HepG2 (cell line): ENCODE measurements around the gene GSX1. TPM values are rescaled to one million over a fixed set of nuclear protein-coding genes. Genes with fewer than 3 reads are reported as not detected.

ENCODE experiments used
- AKNA ChIP-seq: sonication (generic); formaldehyde crosslinking; IDR thresholded peaks from 2 replicates; pipeline ENCODE4 v1.4.0; 2020; ENCODE audit warnings: missing genetic modification reagents, borderline replicate concordance
- ISX ChIP-seq: sonication (generic); formaldehyde crosslinking; conservative IDR thresholded peaks from 2 replicates; pipeline ENCODE4 v1.5.0; 2020; ENCODE audit warnings: missing genetic modification reagents
- KIAA2018 ChIP-seq: sonication (generic); formaldehyde crosslinking; IDR thresholded peaks from 2 replicates; pipeline ENCODE4 v1.5.0; 2020; ENCODE audit warnings: mild to moderate bottlenecking, missing genetic modification reagents, borderline replicate concordance
- ZNF160 ChIP-seq: sonication (generic); formaldehyde crosslinking; IDR thresholded peaks from 2 replicates; pipeline ENCODE4 v1.8.0; 2022; ENCODE audit warnings: mild to moderate bottlenecking, inconsistent platforms, missing genetic modification reagents
- polyA plus RNA-seq, 8 experiments: library from polyadenylated mRNA; depleted of rRNA in 3 of 8; stranded (reverse) in 7 of 8; unstranded in 1 of 8; fragments of >200 nt; fragmentation: Illumina TruSeq in 4 of 8; extraction: Trizol in 4 of 8; gene quantifications; 2 replicates each; pipeline versions ENCODE4 v1.2.1 to v1.2.3, GENCODE V29; 2011 to 2016; ENCODE audit warnings: low read depth in 4 of 8, missing spikeins in 1 of 8, mixed read lengths in 1 of 8; ENCODE audit not compliant: insufficient read depth in 1 of 8
- total RNA-seq, 5 experiments: library from RNA; depleted of rRNA; stranded (reverse); fragments of >200 nt; fragmentation: Illumina TruSeq; extraction: Trizol; gene quantifications; 2 replicates each; pipeline ENCODE4 v1.2.3, GENCODE V29; 2016; ENCODE audit warnings: low read depth in 1 of 5
- TF ChIP-seq, protein P1 (sequence below): sonication (generic); formaldehyde crosslinking; IDR thresholded peaks from 2 replicates; pipeline ENCODE4 v1.4.0; 2020; ENCODE audit warnings: missing genetic modification reagents

The GSX1 gene
- total and polyA plus RNA-seq, 2 of the 13 experiments (the other 11 are each of a cell fraction or from before 2014, with no cell fraction given), result not detected

DNA sequence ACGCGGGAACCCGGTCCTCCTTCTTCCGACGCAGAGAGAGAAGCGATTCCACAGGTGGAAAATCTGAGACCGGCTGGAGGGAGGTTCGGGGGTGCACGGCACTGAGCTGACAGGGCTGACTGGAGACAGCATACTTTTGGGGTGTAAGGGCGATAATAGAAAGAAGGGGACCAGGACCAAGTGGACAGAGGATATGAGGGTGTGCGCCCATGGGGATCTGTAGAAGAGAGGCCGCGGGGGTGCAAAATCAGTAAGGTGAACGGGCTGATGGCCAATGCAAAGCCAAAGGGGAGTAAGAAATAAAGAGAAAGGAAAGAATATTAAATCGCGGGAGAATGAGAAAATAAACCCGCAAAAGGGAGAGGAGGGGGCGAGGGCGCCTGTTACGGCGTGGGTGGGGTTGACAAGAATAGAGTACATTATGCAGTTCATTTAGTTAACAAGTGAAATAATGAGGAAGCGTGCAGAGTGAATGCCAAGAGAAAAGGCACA, 336 bp upstream of the GSX1 start (continued):
- TF ChIP-seq KIAA2018 (CRISPR knock-in tag), result no peak
- no peak for TF ChIP-seq ISX (CRISPR knock-in tag)
- no peak for TF ChIP-seq AKNA (CRISPR knock-in tag)
- TF ChIP-seq, protein P1, sequence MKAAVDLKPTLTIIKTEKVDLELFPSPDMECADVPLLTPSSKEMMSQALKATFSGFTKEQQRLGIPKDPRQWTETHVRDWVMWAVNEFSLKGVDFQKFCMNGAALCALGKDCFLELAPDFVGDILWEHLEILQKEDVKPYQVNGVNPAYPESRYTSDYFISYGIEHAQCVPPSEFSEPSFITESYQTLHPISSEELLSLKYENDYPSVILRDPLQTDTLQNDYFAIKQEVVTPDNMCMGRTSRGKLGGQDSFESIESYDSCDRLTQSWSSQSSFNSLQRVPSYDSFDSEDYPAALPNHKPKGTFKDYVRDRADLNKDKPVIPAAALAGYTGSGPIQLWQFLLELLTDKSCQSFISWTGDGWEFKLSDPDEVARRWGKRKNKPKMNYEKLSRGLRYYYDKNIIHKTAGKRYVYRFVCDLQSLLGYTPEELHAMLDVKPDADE, result no peak
- no peak for TF ChIP-seq ZNF160 (CRISPR knock-in tag)
